SK-N-MC (cell line): ENCODE results near the gene PKNOX2.

Source experiments
- DNase-seq: peaks from one replicate; pipeline ENCODE4 v3.0.0-alpha.2; 2011; ENCODE audit warnings: low read depth, low spot score
- H3K27ac ChIP-seq: fragments of 200-600 bp; sonication (generic); 2 replicates; pipeline ENCODE4 v1.5.1; 2016; ENCODE audit warnings: mixed run types
- H3K36me3 ChIP-seq: fragments of 200-600 bp; sonication (generic); 2 replicates; pipeline ENCODE4 v1.6.1; 2017; ENCODE audit warnings: antibody characterized with exemption, low read length, mixed read lengths; ENCODE audit not compliant: insufficient read depth
- H3K4me3 ChIP-seq: fragments of 200-600 bp; sonication (generic); 2 replicates; pipeline ENCODE4 v1.5.1; 2016
- H3K9ac ChIP-seq: fragments of 200-600 bp; sonication (generic); 2 replicates; pipeline ENCODE4 v1.8.0; 2017; ENCODE audit warnings: mixed run types, mixed read lengths; ENCODE audit not compliant: insufficient read length
- H3K9me3 ChIP-seq: fragments of 200-600 bp; sonication (generic); 2 replicates; pipeline ENCODE4 v1.6.1; 2017; ENCODE audit warnings: low read depth, mild to moderate bottlenecking, antibody characterized with exemption, low read length, moderate library complexity, mixed read lengths
- EZH2 ChIP-seq: fragments of 200-600 bp; sonication (generic); IDR thresholded peaks from one replicate; pipeline ENCODE4 v1.6.1; 2017; ENCODE audit warnings: antibody characterized with exemption
- FOXP2 ChIP-seq: optimal IDR thresholded peaks from 2 replicates; pipeline ENCODE3; 2011; ENCODE audit warnings: mild to moderate bottlenecking, moderate library complexity; ENCODE audit not compliant: insufficient read depth; ENCODE audit errors: extremely low read length, control extremely low read depth
- POLR2AphosphoS5 ChIP-seq: IDR thresholded peaks from 2 replicates; pipeline ENCODE4 v1.6.1; 2012; ENCODE audit warnings: mild to moderate bottlenecking, low read depth, low read length, borderline replicate concordance

The PKNOX2 gene

GRCh38 chr11:125201525-125202141 is 37.1 kb downstream of the PKNOX2 start:
- Histone ChIP-seq H3K36me3 (no peaks in the 10 kb centered on the region), H3K27ac (no peak overlapping the region), H3K9ac (no peak overlapping the region), H3K4me3 (peak overlapping the region; percentile 22; the same call in 1 of the 2 replicates), H3K9me3 (no peaks in the 10 kb centered on the region)
- TF ChIP-seq POLR2AphosphoS5 (no peak), FOXP2 (no peak), EZH2 (no peak)
- DNase-seq = no peak

DNA sequence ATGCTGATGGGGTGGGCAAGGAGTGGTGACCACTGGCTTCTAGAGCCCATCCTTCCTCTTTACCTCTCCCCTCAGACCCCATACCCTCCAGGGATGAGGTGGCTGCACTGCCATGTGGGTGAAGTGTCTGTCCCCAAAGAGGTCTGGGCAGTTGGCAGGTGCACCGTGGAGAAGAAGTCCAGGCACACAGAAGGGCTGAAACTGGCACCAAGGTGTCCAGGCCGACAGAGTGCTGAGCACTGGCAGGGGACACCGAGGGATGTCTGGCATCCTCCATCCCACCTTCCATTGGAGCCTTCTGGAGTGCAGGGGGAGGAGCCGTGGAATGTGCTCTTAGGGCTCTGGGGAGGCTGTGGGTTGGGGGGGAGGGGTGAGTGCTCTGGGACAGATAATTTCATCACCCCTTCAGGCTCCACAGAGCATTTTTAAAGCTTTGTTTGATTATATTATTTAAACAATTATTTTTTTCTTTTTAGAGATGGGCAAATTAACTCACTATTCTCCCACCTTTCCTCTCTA is 37.9 kb downstream of the PKNOX2 start:
- Histone ChIP-seq H3K9me3 (no peaks in the 10 kb centered on the region), H3K9ac (no peak overlapping the region), H3K36me3 (no peaks in the 10 kb centered on the region), H3K4me3 (no peak overlapping the region), H3K27ac (no peak overlapping the region)
- DNase-seq = no peak
- TF ChIP-seq POLR2AphosphoS5 = no peak
- no peak for TF ChIP-seq EZH2
- no peak for TF ChIP-seq FOXP2

DNA sequence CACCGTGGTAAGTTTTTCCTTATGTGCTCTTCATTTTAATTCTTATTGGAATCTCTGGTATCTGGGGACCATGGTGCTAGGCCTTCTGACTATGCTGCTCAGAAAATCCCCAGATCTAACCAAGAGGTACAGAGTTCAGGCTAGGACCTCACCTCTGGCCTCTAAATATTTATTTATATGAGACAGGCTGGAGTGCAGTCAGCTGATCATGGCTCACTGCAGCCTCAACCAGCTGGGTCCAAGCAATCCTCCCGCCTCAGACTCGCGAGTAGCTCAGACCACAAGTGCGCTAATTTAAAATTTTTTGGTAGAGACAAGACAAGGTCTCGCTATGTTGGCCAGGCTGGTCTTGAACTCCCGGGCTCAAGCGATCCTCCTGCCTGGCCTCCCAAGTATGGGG is 38.4 kb downstream of the PKNOX2 start:
- Histone ChIP-seq H3K9me3 (no peaks in the 10 kb centered on the region), H3K27ac (no peak overlapping the region), H3K36me3 (no peaks in the 10 kb centered on the region), H3K4me3 (no peak overlapping the region), H3K9ac (no peak overlapping the region)
- no peak for DNase-seq
- TF ChIP-seq POLR2AphosphoS5 (no peak), FOXP2 (no peak), EZH2 (no peak)

DNA sequence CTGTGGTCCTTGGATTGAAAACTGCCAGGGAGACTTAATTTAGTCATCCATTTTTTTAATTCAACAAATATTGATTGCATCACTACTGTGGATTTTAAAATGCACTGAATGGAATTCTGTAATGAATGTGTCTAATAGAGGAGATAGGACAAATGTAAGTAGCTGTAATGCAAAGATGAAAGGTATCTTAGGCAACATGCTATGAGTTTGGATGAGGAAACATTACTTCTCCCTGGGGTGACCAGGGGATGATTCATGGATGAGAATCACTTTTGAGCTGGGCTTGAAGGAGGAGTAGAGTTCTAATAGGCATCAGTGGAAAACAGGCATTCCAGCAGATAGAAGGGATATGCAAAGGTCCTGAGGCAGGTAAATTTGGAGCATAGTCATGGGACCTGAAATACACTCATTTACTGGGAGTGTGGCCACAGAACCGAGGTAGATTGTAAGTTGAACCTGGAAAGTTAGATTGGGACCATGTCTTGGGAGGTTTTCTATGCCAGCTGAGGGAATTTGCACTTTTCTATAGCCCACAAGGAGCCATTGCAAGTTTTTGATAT is 43.4 kb downstream of the PKNOX2 start:
- no peak overlapping the region for H3K27ac ChIP-seq
- H3K9ac ChIP-seq = no peak overlapping the region
- no peak for DNase-seq
- no peaks in the 10 kb centered on the region for H3K36me3 ChIP-seq
- no peak overlapping the region for H3K4me3 ChIP-seq
- TF ChIP-seq FOXP2 (no peak), POLR2AphosphoS5 (no peak), EZH2 (no peak)
- H3K9me3 ChIP-seq = no peaks in the 10 kb centered on the region

DNA sequence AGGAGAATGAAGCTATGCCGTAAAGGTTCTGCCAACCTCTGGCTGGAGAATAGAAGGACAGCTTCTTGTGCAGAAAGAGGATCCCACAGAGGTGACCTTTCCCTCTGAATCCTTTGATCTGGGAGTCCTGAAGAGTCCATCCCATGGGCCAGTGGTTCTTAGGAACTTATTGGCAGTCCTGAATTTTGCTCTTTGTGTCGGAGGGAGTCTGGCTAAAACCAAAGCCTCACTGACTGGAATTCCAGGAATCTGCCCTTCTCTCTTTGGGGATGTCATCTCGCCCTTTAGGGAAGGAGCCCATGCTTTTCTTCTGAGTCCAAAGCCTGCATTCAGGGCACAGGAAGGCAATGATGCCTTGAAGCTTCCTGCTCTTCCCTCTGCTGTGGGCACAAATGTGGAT is 45.5 kb downstream of the PKNOX2 start:
- TF ChIP-seq EZH2 (no peak), FOXP2 (no peak), POLR2AphosphoS5 (no peak)
- H3K4me3 ChIP-seq = no peak overlapping the region
- H3K36me3 ChIP-seq = no peaks in the 10 kb centered on the region
- no peak overlapping the region for H3K9ac ChIP-seq
- no peaks in the 10 kb centered on the region for H3K9me3 ChIP-seq
- H3K27ac ChIP-seq = no peak overlapping the region
- no peak for DNase-seq

GRCh38 chr11:125211191-125211947 is 46.8 kb downstream of the PKNOX2 start:
- H3K36me3 ChIP-seq = no peaks in the 10 kb centered on the region
- no peak for DNase-seq
- H3K9me3 ChIP-seq = no peaks in the 10 kb centered on the region
- H3K4me3 ChIP-seq = no peak overlapping the region
- H3K27ac ChIP-seq = no peak overlapping the region
- TF ChIP-seq FOXP2 (no peak), EZH2 (no peak), POLR2AphosphoS5 (no peak)
- no peak overlapping the region for H3K9ac ChIP-seq

- Histone ChIP-seq H3K9me3 (no peaks in the 10 kb centered on the region), H3K4me3 (no peak overlapping the region), H3K9ac (no peak overlapping the region), H3K36me3 (no peaks in the 10 kb centered on the region), H3K27ac (no peak overlapping the region)
- DNase-seq = no peak
- no peak for TF ChIP-seq EZH2
- TF ChIP-seq POLR2AphosphoS5 = no peak
- no peak for TF ChIP-seq FOXP2
Observed at GRCh38 chr11:125211948-125212340, 47.4 kb downstream of the PKNOX2 start.
